ENCODE results near the gene LY6G6C. TPM values are rescaled to one million over a fixed set of nuclear protein-coding genes. Genes with fewer than 3 reads are reported as not detected.
"Not testable (repeated sequence)": the region's sequence is repeated elsewhere in the genome, so short reads cannot be mapped to it uniquely, and the experiment has no call there.

LY6G6C gene
- polyA plus RNA-seq, 3 donors: 0.16 TPM; not detected in 2

DNA sequence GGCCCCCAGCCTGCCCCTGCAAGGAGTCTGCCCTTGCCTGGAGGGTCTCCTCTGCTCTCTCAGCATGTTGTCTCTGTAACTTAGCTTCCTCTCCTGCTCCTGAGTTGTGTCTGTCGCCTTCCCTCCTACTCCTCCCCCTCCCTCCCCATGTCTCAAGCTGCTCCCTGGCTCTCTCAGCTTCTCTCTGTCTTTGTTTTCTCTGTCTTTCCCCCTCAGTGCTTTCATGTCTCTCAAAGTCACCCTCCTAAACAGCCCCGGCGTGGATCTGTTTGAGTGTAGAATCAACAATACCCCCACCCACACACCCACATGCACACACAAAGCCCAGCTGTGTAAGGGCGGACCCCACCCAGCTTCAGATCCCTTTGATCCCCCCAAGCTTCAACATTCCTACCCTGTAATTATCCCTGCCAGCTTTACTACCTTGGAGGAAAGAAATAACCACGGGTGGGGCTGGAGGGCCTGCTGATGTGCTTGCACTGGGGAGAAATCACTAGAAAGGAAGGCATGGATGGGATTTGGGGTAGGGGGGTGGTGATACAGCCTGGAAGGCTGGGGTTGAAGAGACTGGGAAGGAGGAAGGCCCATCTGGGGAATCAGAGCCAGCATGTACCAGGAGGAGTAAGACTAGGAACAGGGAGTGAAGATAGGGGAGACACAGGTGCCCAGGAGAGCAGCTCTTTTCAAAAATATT is 7.4 kb downstream of the LY6G6C start:
- WGBS, 3 donors: 53 to 55% (median 54%) methylated on average over 5 of the region's 5 CpGs
- no peak overlapping the region for H3K27ac ChIP-seq (ENCODE audit: low read depth, low read length)

DNA sequence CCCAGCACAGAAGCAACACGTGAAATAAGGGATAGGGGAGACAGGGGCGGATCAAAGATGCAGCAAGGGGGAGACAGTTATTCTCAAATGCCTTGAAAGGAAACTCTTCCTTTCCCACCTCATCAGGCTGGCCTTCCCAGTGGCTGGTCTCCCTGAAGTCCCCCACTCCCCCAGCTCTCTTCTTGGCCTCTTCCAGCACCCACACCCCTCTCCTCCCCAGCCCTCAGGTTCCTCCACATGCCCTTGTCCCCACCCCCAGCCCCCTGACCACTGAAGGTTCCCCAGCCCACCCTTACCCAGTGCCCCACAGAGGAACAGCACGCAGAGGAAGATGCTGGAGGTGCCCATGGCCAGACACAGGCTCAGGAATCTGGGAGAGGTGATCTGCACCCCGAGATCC is 8.1 kb downstream of the LY6G6C start:
- 66 to 78% (median 76%) methylated on average over 4 of the region's 4 CpGs for WGBS, 3 donors
- H3K27ac ChIP-seq (ENCODE audit: low read depth, low read length): no peak overlapping the region

DNA sequence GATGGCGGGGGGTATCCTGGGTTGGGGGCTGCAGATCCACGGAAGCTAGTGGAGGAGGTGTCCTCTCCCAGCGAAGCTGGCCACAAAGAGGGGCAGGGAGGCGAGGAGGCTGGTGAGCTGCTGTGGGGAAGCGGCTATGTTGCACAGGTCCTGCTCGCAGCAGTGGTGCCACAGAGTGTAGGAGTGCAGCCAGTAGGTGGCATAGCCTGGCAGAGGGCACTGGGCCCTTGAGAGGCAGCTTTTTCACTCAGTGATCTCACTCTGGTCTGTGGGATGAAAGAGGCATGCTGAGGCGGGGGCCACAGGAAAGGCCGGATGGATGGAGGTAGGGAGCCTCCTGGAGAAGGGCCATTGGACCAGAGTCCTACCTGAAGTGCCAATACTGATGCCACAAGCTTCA is 9.2 kb downstream of the LY6G6C start:
- 76 to 80% (median 77%) methylated on average over 6 to 8 of the region's 8 CpGs for WGBS, 3 donors
- H3K27ac ChIP-seq (ENCODE audit: low read depth, low read length): no peak overlapping the region

DNA sequence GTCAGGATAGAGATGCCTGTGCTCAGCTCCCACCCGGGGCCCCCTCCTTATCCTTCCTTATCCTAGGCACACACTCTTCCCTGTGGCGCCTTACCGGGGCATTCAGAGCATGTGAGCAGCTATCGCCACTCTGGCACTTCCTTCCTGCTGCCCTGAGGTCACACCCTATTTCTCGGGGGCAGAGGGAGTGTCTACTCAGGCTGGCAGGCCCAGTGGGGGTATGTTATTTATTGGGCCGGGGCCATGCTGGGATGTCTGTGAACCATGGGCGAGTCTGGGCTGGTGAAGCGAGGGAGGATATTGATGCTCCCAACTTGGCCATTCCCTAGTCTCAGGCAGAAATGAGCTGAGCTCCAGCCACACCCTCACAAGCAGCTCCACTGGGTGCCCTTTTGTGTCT is 10.3 kb downstream of the LY6G6C start:
- H3K27ac ChIP-seq (ENCODE audit: low read depth, low read length): no peak overlapping the region
- 40 to 62% (median 43%) methylated on average over 8 of the region's 8 CpGs for WGBS, 3 donors

DNA sequence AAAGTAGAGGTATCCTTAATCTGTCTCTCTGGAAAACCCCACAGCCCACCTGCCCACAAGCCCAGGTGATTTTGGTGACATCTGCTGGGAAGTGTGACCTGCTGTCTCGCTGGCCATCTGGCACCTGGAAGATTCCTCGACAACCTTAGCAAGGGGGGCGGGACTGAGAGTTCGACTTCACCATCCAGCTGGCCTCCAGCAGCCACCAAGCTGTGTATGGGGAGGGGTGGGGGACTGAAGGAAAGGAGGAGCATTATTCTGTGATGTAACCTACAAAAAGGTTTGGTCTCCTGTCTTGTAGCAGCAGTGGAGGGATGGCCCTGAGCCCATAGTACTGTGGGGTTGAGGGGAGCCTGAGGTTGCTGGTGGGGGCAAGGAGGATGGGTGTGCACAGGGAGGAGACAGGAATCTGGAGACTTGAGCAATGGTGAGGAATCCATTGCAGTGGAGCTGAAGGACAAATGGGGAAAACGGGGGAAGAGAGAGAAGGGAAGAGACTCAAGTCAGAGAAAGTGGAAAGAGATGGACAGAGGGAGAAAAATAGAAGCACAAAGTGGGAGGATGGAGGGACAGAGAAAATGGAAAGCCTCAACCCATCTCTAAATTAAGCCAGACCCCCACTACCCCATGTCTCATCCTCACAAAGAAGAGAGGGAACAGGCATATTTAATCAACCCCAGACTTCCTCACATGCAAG is 10.9 kb downstream of the LY6G6C start:
- H3K27ac ChIP-seq (ENCODE audit: low read depth, low read length): no peak overlapping the region
- 47 to 66% (median 66%) methylated on average over 5 of the region's 5 CpGs for WGBS, 3 donors

DNA sequence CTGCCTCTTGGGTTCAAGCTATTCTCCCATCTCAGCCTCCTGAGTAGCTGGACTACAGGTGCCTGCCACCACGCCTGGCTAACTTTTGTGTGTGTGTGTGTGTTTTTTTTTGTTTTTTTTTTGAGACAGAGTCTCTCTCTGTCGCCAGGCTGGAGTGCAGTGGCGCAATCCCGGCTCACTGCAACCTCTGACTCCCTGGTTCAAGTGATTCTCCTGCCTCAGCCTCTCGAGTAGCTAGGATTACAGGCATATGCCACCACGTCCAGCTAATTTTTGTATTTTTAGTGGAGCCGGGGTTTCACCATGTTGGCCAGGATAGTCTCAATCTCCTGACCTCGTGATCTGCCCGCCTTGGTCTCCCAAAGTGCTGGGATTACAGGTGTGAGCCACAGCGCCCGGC is 12.4 kb downstream of the LY6G6C start:
- WGBS, 3 donors: 85 to 90% (median 89%) methylated on average over 11 of the region's 11 CpGs
- H3K27ac ChIP-seq (ENCODE audit: low read depth, low read length): not testable (repeated sequence)

DNA sequence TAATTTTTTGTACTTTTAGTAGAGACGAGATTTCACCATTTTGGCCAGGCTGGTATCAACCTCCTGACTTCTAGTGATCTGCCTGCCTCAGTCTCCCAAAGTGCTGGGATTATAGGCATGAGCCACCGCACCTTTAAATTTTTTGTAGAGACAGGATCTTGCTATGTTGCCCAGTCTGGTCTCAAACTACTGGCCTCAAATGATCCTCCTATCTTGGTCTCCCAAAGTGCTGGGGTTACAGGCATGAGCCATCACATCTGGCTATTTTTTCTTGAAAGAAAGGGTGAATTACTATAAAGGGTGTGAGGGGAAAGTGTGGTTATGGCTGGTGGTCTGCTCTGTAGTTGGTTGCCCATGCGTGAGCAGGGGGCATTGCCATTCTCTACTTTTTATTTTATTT is 13.3 kb downstream of the LY6G6C start:
- H3K27ac ChIP-seq (ENCODE audit: low read depth, low read length): no peak overlapping the region
- WGBS, 3 donors: 89 to 98% (median 97%) methylated on average over 3 of the region's 3 CpGs

DNA sequence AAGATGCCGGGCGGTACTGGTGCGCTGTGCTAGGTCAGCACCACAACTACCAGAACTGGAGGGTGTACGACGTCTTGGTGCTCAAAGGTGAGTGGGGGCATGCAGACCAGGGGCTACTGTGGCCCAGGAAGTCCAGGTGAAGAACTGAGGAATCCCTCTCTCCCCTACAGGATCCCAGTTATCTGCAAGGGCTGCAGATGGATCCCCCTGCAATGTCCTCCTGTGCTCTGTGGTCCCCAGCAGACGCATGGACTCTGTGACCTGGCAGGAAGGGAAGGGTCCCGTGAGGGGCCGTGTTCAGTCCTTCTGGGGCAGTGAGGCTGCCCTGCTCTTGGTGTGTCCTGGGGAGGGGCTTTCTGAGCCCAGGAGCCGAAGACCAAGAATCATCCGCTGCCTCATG is 13.8 kb downstream of the LY6G6C start:
- 76 to 86% (median 85%) methylated on average over 10 of the region's 10 CpGs for WGBS, 3 donors
- no peak overlapping the region for H3K27ac ChIP-seq (ENCODE audit: low read depth, low read length)

DNA sequence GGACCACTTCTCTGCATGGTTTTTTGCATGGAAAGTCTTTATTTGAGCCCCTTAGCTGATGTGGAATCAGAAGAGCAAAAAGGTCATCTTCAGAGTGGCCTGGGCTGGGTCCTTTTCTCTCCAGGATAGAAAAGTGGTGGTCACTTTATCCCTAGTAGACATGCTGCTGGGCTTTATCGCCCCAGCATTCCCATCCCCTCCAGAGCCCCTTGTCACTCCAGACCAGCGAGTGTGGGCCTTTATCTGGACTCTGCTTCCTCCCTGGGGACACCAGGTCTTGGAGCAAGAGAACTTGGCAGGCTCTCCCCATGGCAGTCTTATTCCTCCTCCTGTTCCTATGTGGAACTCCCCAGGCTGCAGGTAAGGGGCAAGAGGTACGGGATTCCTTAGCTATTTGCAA is 14.9 kb downstream of the LY6G6C start, which contains the start of gene LY6G6F:
TSS of gene LY6G6F (plus strand) at position 268 of the 400 bp plus-strand sequence. CDS start at position 309, 41 bp downstream.
- 50 to 60% (median 55%) methylated on average over 3 of the region's 3 CpGs for WGBS, 3 donors
- H3K27ac ChIP-seq (ENCODE audit: low read depth, low read length): no peak within 1 kb of the TSS

DNA sequence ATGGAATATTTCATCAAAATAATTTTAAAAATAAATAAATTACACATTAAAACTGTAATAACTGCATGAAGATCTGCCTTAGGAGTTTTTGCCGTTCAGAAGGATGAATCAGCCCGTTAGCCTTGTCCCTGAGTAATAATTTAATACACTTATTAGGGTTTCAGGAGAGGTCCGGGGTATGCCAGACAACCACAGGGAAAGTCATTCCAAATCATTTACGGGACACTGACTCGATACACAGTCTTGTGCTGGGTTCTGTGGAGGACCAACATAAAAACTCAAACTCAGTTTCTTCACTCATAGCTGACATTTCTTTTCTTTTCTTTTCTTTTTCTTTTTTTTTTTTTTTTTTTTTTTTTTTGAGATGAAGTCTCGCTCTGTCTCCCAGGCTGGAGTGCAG is 15.6 kb downstream of the LY6G6C start:
- 89 to 92% (median 90%) methylated on average over 5 to 6 of the region's 6 CpGs for WGBS, 3 donors
- H3K27ac ChIP-seq (ENCODE audit: low read depth, low read length): no peak overlapping the region

DNA sequence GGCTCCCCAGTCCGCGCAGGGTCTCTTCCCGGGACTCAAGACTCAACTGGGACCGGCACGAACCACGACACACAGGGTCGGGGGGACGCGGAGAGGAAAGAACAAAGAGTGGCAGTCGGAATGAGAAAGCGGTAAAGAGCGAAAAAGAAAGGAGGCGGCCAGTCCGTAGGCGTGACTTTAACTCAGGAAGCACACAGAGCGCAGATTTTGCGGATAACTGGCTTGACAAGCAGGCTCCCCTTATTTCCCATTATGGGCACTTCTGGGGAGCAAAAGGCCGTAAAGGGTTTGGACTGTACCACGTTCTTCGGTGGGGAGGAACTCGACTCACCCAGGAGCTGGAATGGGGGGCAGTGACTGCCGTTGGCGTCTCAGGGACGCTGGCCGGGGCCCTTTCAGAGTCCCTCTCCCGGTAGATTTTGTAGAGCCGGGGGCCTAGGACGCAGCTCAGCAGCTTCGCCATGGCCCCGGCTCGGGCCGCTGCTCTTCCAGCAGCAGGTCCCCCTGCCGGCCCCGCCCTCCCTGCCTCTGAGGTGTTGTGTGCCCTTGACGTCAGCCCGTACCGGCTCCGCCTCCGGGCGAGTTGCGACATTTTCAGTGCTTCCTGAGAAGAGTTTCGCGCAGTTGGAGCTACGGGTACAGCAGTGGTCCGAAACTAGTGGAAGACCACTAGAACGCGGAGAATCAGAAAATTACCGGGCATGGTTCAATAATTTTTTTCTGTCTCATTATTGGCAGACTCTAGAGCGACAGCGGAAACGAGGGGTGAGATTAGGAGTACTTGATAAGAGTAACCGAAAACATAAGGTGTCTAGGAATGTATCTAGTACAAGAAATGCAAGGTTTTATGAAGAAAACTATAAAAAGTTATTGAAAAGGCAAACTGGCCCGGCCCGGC is 18.5 kb downstream of the LY6G6C start, which contains the start of gene ABHD16A:
TSS of gene ABHD16A (minus strand) at position 506 of the 898 bp plus-strand sequence. CDS start at position 463, 43 bp downstream.
- WGBS, 3 donors: 1 to 2% (median 1%) methylated on average over 54 of the region's 54 CpGs

DNA sequence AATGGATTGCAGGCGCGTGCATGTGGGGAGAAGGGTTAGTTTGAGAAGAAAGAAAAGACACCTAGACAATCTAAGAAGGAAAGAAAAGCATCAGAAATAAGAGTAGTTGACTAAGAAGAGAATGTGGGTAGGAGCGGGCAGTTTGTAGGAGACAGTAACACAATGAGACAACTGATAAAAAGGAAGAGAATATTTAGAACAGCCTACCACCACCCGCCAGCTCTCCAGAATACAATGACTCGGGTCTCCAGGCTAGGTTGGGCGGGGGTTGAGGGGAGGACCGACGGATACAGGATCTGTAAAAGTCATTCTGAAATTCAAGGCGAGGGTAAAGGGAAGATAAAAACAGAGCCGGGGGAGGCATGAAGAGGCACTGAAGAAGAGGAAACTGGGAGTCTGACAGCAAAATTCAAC is 19.1 kb downstream of the LY6G6C start:
- peak overlapping the region; percentile 93 for H3K27ac ChIP-seq (ENCODE audit: low read depth, low read length)
- 0 to 3% (median 1%) methylated on average over 10 of the region's 10 CpGs for WGBS, 3 donors

More for the DNA sequence above, 18.5 kb downstream of the LY6G6C start, which contains the start of gene ABHD16A:
- H3K27ac ChIP-seq (ENCODE audit: low read depth, low read length): peak within 1 kb of the TSS; percentile 93

DNA sequence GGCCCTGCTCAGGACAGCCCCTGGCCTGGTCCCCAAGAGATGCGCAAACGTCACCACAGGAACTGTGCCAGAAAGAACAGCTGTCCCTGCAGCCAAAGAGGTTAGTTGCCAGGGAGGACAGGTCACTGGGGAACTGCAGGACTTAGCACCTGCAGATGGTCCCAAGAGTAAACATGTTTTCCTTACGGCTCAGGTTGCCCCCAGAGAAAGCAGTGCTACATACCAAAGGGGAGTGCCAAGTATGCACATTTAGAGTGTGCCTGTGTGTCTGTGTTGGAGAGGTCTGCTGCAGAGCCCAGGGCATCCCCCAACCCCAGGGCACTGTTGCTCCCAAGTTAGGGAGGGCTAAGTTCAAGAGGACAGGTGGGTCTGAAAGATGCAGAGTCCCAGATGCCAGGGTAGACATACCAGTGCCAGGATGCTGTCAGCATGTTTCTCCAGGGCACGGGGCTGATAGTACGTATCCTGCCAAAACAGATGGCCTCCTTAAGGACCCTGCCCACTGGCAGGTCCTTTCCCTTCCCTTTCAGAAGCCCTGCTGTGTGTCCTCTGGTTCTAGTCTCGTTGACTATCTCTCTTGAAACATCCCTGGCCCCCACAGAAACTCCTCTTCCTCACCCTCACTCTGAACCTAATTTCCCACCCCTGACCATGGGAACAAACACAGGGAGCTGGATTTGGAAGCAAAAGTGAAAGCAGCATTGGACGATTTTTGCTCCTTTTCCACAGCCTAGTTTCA is 19.7 kb downstream of the LY6G6C start:
- WGBS, 3 donors: 27 to 33% (median 30%) methylated on average over 7 of the region's 7 CpGs
- H3K27ac ChIP-seq (ENCODE audit: low read depth, low read length): no peak overlapping the region

DNA sequence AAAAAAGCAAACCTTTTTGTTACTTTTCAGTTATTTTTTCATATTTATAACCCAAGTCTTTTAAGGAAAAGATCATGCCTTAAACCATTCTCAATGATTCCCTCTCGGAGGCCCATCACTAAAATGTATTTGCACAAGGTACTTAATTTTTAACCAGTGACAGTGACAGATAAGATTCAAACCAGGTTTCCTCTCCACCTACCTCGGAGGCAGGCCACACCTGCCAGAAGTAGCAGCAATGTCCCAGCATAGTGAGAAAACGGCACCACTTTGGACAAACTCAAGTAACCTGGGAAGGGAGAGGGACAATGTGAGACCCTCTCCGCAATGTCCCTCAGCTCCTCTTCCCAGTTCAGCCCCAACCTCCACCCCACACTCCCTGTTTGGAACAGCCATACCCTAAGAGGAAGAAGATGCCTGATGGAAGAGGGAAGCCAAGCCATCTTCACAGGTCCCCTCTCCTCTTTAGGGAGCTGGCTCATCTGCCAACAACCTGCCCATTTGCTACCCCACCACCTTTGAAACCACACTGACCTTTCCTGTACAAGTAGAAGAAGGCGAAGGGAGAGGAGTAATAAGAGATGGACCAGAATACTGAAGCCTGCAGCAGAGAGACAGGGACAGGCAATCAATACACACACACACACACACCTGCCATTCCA is 20.7 kb downstream of the LY6G6C start:
- 60 to 87% (median 84%) methylated on average over 5 of the region's 5 CpGs for WGBS, 3 donors
- no peak overlapping the region for H3K27ac ChIP-seq (ENCODE audit: low read depth, low read length)

DNA sequence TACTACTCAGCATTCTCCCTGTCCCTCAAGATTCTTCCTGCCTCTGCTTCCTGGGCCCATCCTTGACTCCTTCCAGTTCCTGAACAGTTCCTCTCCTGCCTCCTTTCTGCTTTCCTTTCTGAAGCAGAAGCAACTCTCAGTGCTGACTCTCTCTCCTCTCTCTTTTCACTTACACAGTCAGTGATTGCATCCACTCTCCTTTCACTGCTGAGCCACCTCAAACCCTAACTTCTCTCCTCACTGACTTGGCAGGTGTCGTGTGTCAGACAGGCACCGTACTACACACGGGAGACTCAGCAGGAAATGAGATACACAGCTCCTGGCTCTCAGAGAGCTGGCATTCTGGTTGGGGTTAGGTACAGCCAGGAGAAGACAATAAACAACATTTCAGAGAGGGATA is 24.0 kb downstream of the LY6G6C start:
- H3K27ac ChIP-seq (ENCODE audit: low read depth, low read length): no peak overlapping the region
- WGBS, 3 donors: 39 to 61% (median 42%) methylated on average over 3 of the region's 3 CpGs

DNA sequence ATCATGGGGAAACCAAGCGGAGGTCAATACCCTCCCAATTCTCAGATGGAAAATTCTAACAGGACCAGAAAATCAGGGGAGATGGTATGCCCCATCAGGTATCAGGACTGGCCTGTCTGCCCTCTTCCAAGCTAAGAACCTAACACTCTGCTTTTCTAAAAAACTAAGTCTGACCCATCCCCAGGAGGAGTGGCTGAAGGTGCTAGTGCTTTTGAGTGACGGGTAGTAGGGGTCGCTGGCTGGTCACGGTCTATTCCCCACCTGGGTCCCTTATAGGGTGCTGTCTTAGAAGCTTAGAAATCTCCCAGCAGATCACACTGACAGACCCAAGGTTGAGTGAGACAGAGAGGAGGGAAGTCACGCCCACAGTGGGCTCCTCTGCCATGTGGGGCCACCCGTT is 28.0 kb downstream of the LY6G6C start:
- WGBS, 3 donors: 89 to 90% (median 89%) methylated on average over 6 of the region's 6 CpGs
- H3K27ac ChIP-seq (ENCODE audit: low read depth, low read length): no peak overlapping the region

DNA sequence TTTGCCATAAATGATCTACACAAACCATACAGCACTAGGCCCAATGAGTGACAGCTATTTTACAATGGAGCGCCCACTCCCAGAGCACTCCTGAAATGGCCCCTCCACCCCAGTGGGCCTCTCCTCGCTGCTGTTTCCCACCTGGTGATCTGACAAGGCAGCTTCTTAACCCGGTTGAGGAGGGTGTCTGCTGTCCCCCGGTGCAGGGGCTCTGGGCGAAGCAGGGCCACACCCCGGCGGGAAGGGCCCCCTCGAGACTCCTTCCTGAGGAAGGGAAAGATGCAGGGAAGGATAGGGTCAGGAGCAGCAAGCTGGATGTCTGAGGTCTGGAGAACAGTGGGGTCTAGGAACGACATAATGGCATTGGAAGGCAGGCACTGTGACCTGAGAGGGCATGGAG is 28.7 kb downstream of the LY6G6C start:
- H3K27ac ChIP-seq (ENCODE audit: low read depth, low read length): no peak overlapping the region
- WGBS, 3 donors: 88 to 93% (median 89%) methylated on average over 9 of the region's 9 CpGs

DNA sequence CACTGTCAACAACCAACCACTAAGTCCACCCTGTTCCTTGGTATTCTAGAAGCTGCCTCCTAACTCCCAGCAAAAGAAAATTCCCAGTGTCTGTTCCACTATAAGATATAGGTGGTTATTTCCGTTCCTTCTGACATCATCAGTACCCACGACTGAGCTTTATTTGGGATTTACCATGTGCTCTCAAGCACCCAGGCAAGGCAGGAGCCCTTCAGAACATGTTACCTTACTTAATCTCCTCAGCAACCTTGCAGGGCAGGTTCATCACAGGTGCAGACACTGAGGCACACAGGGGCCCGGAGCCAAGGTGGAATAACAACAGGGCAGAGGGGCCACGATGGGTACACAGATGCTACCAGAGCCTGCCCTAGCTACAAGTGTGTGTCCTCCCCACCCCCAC is 29.2 kb downstream of the LY6G6C start:
- WGBS, 3 donors: 83 to 91% (median 87%) methylated on average over 4 of the region's 4 CpGs
- no peak overlapping the region for H3K27ac ChIP-seq (ENCODE audit: low read depth, low read length)
